Left kidney (tissue), 2 donors: ENCODE measurements around the gene SLC39A8. TPM values are rescaled to one million over a fixed set of nuclear protein-coding genes. Genes with fewer than 3 reads are reported as not detected.

Experiments
- DNase-seq: peaks from one replicate; pipeline ENCODE4 v3.0.0-alpha.2; 2013
- polyA plus RNA-seq: library from polyadenylated mRNA; unstranded; fragments of 120-200 nt; gene quantifications from one replicate; pipeline ENCODE4 v1.2.1, GENCODE V29; 2013; ENCODE audit not compliant: insufficient read length

The SLC39A8 gene
- polyA plus RNA-seq, 1 donor = 18.8 TPM

DNA sequence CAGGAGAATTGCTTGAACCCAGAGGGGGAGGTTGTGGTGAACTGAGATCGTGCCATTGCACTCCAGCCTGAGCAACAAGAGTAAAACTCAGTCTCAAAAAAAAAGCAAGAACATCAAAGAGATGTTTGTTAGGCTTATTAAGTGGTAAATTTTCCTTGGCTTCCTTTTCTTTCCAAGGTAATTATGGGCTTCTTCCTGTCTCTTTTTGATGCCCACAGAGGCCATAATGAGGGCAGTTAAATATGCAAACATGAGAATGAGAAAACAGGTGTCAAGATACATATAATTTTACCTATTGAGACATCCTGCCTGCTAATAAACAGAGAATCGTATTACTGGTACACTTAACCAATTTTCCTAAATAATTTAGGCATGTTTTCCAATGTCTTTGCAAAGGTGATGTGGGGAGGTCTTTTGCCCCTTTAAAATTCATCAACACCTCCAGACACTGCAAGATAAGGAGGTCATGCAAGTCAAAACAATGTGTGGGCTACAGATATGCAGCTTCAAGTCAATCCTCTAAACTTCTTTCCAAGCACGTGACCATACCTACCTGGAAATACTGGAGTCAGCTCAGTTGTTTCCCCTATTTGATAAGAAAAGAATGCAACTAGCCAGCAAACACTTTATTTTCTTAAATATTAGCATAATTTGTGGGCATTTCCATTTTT lies 2.7 kb downstream of the SLC39A8 start:
- no peak for DNase-seq

DNA sequence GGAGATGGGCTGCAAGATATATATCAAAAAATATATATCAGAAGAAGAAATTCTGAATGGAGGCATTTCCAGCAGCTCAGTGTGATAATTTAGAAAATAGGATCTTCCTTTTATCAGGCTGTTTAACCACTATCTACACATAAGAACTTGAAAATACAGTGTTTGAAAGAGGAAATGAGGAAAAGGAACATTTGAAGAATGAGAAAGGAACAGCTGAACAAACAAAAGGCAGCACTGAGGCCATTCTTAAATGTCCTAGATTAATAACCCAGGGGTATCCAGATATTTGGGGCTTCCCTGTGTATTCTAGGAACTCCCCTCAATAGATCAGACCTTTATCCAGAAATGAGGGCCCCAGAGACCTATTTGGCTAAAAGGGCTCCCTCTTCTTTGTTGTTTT lies 4.1 kb downstream of the SLC39A8 start:
- no peak for DNase-seq

DNA sequence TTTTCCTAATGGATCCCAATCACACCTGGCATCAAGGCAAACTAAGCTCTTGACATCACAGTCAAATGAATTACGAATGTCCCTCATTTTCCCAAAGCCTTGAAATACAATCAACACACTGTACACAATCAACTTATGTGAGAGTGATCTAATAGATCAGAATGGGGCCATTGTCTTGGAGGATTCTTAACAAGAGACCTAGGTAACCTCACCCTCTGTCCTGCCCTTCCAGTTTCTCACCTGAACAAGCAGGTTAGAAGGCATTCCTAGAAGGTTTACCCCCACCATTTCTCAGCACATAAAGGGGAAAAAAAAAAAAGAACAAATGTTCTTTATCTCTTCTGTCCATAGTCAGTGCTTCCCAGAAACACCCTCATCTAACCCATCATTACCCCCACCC lies 6.3 kb downstream of the SLC39A8 start:
- DNase-seq = no peak

DNA sequence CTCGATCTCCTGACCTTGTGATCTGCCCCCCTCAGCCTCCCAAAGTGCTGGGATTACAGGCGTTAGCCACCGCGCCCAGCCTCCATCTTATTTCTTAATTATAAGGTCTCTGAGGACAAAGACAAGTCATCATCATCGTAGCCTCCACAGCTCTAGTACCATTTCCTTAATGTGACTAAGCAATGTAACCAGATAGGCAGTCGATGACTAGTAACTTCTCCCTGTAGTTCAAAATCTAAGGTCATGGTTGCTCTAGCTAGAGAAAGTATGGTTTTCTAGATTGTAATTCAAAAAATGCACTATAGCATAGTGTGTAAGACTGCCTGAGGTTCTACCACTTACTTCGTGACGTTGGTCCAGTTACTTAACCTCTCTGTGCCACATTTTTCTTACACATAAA lies 6.9 kb downstream of the SLC39A8 start:
- DNase-seq = no peak

DNA sequence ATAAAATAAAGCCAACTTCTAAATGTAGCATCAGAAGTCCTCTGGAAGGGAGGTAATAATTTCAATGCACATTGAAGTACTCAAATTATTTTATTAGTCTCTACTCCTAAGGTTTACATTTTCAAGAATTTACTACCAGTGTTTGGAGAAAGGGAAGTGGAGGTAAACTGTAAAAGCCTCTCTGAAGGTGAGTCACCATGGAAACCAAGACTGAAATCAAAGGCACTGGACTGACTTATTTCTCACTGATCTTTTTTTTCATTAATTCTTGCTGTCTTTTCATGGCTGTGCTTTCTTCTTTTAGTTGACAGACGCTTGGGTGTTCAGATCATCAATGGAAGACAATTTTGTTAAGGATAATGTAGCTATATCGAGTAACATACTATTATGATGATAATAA lies 9.7 kb downstream of the SLC39A8 start:
- no peak for DNase-seq

DNA sequence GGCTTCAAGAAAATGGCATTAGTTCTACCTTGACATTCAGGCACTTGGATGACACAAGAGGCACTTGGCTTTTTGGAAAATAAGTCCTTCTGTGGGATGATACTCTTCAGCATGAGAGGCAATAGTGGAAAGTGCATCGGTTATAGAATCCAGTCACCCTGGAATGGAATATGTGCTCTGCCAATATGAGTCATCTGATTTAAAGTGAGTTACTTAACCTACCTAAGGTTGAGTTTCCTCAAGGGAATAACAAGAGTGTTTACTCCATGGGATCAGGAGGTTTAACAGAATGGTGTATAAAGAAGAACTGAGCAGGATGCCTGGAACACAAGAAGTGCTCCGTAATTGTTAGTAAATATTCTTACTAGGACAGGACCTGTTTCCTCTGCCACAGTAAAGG lies 10.7 kb downstream of the SLC39A8 start:
- no peak for DNase-seq

DNA sequence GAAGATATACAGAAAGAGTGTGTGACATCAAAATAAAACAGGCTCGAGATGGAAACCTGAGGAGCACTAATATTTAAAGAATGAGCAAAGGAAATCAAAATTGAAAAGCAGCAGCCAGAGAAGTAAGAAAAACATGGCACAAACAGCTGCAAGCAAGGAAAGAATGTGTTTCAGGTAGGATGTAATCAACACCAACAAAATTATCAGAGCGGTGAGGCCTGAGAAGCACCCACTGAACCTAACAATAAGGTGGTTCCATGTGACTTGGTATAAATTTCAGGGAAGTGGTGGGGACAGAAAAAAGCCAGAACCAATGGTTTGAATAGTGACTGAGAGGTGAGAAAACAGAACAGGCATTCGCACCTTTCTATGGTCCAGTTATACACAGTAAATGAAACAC lies 11.5 kb downstream of the SLC39A8 start:
- no peak for DNase-seq

DNA sequence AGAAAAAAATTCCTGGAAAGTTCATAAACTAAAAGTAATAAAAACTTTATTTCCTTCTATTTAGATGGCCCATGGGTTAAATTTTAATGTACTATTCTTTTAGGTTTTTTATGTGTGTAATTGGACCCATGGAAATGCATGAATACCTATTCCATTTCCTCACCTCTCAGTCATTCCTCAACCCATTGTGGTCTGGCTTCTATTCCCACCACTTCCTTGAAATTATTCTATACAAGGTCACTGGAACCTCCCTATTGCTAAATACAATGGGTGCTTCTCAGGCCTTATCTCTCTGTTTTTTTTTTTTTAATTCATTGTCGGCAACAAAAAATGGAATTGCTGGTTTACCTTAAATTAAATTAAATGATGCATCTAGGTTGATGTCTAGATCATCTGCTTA lies 17.2 kb downstream of the SLC39A8 start:
- no peak for DNase-seq

DNA sequence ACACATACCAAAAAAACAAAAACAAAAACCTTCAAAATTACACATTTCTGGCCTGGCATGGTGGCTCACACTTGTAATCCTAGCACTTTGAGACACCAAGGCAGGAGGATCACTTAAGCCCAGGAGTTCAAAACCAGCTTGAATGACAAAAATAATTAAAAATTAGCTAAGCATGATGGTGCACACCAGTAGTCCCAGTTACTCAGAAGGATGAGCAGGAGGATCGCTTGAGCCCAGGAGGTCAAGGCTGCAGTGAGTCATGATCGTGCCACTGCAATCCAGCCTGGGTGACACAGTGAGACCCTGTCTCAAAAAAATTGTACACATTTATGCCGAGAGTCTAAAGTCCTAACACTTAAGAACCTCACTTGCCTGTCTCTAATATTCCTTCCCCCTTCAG lies 18.3 kb downstream of the SLC39A8 start:
- DNase-seq = no peak

DNA sequence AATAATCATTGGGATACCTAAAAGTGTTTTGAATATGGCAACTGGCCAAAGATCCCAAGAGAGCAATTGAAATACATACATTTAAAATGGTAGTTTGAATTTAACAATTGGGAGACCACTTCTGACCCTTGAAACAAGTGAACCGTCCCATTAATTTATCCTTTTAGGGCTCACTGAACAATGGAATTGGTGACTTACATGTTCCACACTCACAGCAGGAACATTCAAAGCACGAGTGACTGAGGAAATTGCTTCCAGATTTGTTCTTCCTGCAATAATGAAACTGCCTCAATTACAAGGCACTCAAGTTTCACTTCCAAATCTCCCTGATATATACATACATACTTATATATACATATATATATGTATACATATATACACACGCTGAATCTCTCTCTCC lies 20.6 kb downstream of the SLC39A8 start:
- no peak for DNase-seq

DNA sequence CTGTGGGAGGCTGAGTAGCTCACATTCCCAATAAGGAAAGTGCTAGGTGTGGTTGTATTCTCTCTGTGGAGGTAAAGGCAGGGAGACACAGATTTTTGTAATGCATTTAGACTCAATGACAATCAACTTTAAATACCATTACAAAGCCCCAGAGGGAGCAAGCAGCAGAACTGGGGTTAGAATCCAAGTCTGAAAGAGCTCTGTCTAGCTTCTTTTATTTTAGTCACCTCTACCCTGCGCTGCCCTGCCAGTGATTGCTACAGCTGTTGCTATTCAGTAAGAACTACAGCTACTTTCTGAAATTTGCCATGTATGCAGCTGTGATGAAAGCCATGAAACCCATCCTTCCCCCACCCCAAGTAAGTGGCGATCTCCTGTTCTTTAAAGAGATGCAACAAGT lies 22.5 kb downstream of the SLC39A8 start:
- DNase-seq = no peak

DNA sequence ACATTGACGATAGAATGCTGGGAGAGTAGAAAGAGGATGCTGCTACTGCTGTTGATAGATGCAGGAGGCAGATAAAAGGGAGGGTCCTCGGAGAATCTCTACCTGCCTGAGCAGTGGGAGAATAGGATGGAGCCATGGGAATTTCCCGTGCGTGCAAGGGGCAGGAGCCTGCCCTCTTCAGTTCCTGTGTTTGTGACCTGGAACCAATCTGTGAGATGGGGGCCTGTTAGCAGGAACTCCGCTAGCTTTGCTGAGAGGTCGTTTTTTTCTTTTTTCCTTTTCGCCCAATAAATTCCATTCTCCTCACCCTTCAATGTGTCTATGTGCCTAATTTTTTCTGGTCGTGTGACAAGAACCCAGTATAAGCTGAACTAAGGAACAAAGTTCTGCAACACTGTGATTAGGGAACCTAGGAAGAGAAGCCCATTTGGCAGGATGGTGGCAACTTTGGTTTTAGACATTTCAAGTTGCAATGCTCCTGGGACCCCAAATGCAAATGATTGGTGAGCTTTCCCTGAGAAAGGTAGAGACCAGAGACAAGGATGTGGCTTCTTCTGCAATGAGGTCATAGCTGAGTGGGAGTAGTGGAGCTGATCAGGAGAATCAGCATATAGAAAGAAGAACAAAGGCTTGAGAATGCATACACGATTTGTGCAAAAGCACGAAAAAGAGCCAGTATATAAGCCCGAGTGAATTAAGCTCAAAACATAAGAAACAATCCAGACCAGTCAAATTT lies 23.9 kb downstream of the SLC39A8 start:
- DNase-seq = no peak

DNA sequence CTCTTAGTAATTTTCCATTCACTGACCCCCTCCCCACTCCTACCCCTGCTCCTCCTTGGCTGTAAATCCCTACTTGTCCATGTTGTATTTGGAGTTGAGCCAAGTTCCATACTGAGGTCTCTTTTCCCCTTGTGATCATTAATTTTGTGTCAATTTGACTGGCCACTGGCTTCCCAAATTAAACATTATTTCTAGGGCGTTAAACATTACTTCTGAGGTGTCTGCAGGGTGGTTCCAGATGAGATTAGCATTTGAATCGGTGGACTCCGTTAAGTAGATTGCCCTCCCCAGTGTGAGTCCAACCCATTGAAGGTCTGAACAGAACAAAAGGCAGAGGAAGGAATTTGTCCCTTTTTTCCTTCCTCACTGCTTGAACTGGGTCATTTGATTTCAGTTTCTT lies 25.7 kb downstream of the SLC39A8 start:
- no peak for DNase-seq

DNA sequence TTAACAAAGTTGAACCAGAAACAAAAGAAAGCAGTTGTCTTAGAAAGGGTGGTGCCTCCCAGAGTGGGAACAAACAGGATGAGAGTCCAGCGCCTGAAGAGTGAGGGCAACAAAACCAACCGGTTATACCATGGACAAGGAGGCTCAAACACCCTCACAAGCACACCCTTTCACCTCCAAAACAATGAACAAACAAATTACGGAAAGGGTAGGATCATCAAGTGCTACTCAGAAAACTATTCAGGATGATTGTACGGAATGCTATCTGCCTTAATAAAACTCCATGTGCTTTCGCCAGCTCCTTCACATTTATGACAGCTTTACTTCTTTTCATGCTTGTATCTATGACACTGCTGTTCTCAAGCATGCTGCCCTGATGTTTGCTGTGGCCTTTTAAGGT lies 26.8 kb downstream of the SLC39A8 start:
- no peak for DNase-seq

DNA sequence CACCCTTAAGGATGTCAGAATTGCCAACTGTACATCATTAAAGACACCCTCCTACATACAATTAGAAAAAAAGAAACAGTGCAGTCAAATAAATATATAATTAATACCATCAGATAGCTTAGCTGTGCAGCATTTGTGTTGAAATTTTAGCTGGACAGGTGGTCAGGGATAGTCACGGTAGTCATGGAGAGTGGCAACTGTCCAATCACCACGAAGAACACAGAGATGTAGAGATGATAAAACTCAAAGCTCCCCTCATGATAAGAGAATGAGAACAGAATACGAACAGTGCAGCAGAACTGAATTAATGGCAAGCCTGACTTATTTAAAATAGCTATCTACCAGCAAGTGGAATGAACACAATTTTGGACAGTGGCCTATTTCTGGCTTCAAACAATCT lies 27.2 kb downstream of the SLC39A8 start:
- DNase-seq = no peak

DNA sequence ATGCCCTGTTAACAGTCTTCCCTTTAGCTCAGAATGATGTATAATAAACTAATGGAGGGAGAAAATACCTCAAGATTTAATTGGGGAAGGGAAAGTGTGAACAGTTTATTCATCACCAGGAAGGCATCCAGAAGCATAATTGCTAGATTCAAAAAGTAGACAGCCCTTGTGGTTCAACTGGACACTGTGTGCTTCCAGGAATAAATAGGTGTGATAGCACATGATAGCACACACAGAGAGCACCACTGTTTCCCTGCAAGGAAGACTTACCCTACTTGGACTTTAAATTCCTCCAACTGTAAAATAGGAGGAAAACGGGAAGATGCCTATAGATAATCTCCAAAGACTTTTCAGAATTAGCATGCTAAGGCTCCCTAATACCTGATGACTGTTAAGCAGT lies 27.8 kb downstream of the SLC39A8 start:
- DNase-seq = no peak

DNA sequence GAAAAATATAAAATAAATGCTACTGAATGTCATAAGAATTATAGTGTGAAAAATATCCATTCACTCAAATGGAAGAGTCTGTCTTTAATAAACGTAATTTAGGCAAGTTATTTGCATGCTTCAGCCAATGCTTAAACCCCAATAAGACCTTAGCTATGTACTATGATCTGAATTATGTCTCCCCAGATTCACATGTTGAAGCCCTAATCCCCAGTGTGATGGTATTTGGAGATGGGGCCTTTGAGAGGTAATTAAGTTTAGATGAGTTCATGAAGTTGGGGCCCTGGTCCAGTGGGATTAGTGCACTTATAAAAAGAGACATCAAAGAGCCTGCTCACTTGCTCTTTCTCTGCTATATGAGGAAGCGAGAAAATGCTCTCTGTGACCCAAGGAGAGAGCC lies 28.7 kb downstream of the SLC39A8 start:
- DNase-seq = no peak

DNA sequence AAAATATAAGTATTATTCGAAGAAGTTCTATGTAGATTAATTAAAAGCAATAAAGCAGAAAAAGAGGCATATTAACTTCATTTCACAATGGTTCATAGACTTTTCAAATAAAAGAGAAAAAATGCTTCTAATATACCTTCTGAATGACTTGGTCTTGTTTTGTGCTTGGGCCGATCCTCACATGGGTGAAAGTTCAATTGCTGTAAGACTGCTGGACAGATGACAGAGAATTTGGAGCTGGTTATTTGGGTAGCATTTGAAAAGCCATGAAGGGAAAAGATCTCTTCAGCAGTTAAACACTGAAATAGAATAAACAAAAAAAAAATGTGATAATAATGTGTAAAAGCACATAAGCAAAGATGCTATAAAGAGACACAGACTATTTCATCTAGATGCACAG lies 29.8 kb downstream of the SLC39A8 start:
- no peak for DNase-seq

DNA sequence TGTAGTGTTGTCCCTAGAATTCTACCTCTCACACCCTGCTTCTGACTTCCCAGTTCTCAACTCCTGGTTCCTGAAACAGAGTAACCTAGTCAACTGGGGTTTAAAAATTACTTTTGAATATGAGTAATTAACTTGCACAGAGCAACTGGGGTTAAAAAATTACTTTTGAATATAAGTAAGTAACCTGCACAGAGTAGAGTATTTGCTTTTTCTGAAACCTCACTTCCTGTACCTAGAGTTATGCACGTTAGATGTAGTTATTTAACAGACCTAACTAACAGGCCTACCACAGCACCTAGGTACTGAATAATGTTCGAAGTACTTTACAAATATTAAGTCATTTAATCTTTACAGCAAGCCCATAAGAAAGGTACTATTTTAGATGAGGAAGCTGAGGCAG lies 32.9 kb downstream of the SLC39A8 start:
- no peak for DNase-seq

DNA sequence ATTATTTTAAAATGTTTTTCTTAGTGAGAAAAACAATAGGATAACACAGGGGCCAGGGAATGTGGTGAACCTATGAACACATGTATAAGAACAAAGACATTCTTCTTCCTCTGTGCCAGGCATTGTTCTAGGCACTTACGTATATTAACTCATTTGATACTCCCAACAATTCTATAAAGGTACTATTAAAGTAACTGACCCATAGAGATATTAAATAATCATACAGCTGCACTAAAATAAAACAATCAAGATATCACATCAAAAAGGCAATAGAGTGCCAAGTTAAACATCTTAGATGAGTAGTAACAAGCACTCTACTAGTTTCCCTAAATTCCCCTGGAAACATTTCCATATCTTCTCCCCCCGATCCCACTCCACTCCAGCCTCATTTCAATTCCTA lies 33.4 kb downstream of the SLC39A8 start:
- DNase-seq = no peak

DNA sequence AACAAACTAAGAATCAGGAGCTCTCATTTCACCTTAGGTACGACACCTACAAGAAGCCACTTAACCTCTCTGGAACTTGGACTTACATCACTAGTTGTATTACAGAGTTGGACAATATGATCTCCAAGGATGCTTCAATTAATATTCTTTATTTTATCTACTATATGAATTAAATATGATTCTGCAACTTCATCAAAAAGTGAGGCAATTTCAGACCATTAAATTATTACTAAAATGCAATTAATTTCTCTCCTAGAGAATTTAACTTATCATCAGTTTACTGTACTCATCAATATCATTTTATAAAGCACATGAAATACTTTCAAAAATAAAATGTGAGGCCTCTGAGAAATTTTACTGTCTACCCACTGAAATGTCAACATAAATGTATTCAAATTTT lies 33.9 kb downstream of the SLC39A8 start:
- no peak for DNase-seq

DNA sequence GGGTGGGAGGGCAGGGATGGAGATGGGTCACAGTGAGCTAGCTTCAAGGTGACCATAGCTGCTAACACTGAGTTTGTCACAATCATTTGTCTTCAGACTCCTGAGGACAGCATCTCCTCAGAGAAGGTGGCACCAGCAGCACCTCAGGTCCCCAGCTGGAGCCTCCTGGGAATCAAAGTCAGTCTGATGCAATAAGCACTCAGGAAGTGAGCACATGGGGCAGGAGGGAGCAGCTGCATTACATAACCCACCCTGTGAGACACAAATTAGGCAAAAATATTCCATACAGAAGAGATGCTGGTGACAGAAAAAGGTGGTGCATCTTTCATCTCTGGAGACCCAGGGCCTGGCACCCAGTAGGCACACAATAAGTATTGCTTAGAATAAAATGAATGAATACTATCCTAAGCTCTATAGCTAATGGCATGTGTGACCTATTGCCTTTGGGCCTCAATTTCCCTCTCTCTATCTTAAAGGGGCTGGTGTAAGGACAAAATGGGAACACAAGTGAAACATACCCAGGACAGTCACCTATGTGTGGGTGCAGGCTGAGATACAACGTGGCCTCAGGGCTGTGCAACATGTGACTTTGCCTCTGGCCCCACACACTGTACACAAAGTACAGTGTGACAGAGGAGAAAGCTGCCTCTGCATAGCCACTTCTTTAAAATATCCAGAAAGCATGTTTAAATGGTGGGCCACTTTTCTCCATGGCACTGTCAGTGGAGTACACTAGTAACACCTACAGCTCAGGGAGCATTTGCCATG lies 37.1 kb downstream of the SLC39A8 start:
- no peak for DNase-seq

DNA sequence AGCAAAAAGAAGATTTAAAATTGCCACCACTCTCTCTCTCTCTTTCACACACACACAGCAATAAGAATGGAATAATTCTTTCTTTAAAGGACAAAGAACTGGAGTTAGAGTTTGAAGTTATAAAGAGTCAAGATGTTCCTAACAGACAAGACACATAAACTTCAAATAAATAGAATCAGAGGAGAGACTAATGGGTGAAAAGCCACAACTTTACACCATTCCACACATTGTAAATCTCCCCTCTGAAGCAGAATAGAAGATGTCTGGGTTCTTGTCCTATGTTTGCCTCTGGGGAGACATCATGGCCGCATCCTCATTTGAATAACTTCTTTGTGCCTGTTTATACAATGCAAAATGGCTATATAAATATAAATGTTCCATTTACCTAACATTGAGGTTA lies 39.6 kb downstream of the SLC39A8 start:
- DNase-seq = no peak

DNA sequence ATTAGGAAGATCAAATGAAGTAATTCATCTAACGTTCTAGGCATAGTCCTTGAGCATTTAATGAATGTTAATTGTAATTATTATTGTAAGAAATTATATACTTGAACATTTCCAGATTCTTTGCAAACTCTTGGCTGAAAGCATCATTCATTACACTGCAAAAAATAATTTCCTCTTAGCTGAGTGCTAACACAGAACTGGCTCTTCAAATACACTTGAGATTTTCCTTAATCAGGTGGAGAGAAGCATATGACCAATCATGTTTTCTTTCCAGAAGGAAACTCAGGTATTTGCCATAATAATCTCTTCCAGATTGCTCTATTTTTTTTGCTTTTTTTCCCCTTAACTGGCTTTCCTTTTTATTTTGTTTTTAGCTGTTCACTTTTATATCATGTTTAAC lies 42.5 kb downstream of the SLC39A8 start:
- DNase-seq = no peak
